ENCODE data around the gene MAP3K14.
A peak's percentile ranks its signal among the peaks of the same experiment; 100 is the strongest.

Gene MAP3K14

GRCh38 chr17:45298546-45299285 lies 18.1 kb downstream of the MAP3K14 start:
- DNase-seq = no peak

GRCh38 chr17:45296833-45297124 lies 20.0 kb downstream of the MAP3K14 start:
- no peak for DNase-seq

DNA sequence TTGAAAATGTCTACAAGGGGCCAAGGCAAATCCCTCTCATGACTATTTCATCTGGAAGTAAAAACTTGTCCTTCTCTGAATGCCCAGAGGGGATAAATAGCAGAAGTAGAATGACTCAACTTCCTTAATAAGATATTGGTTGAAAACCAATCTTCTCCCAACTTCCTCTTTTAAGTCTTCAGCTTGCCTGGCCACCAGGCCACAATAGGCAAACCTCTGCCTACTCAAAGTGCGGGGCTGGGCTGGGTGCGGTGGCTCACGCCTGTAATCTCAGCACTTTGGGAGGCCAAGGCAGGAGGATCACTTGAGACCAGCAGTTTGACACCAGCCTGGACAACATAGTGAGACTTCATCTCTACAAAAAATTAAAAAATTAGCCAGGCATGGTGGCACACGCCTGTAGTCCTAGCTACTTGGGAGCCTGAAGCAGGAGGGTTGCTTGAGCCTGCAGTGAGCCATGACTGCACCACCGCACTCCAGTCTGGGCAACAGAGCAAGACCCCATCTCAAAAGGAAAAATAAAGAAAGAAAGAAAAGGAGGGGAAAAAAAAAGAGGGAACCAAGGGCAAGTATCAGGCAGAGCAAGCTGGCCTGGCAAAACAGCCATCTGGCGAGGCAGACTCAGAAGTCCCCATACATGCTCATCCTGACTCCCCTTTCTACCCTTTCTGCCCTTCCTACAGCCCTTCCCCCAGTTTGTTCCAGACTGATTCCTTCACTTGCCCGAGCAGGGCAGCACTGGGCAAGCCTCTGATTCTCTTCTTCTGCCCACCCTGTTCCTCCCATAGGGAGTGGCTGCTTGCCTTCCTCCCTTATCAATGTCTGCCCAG lies 20.6 kb downstream of the MAP3K14 start:
- peak; percentile 50 for DNase-seq

DNA sequence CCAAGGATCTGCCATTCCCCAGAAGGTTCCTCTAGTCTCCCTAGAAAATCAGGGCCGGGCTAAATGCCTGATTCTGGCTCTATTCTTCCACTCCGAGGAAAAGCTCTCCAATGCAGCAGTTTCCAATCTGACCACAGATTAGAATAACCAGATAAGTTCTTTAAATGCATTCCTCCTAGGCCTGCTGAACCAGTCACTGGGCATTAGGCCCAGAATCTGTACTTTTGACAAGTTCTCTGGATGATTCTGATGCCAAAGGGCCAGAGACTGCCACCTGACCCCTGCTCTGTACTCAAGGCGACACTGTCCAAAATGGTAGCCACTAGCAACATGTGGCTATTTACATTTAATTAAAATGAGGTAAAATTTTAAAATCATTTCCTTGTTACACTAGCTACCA lies 22.3 kb downstream of the MAP3K14 start:
- peak; percentile 51 for DNase-seq

DNA sequence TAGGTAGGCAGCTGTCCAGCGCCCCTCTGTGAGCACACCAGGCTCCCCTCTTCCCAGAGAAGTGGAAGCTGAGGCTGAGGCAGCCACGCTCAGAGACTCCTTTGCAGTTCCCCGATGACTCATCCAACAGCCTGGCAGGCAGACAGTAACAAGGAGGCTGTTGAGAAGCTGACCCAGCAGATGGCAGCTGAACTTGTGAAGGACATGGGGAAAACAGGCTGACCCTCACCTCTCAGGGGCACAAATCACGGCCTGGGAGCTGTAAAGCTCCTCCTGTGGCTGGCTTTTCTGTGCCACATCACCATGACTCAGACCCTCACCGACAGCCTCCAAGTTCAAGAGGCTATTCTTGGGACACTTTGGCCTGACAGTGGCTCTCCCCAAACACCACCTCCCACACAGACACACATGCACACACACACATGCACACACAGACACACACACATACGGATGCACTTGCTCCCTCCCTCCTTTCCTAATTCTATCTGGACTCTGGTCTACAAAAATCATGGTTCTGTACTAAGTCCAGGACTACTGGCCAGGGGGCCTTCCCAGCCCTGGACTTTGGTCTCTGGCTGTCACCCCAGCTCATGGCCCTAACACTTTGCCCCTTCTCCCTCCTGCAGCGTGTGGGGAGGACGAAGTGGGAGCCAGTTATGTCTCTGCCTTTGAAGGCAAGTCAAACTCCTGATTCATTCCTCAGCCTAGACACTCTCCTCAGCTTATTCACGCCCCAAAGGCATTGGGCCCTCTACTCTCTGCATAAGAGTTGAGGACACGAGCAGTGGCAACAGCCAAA lies 23.2 kb downstream of the MAP3K14 start:
- DNase-seq = peak; percentile 93

DNA sequence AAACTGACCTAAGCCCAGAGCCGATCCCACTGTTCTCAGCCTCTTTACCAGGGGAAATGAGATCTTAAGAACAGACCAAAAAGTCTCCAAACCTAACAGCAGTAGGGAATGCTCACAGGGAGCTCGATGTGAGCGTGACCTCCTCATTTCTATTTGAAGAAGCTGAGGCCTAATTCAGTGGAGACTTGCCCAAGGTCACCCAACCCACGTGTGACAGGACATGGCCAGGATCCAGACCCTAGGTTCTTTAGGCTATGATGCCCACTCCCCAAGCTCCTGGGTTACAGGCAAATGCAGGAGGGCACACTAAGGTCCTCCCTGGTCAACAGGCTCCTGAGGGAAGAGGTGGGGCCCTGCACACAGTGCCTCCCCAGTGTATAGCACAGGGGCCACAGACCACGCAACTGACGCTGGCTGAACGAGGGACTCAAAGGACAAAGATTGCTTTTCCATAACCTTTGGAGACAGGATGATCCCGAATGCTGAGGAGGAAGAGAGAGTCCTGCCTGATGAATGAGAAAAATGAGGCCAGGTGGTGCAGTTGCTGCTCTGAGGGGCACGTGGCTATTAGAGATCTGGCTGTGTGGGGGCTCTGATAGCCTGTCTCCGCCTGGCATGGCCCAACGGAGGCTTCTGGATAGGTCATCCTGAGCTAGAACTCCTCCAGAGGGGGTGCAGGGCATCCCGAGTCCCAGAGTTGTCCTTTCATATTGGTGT lies 24.0 kb downstream of the MAP3K14 start:
- no peak for DNase-seq

GRCh38 chr17:45291171-45291805 lies 25.5 kb downstream of the MAP3K14 start:
- no peak for DNase-seq

GRCh38 chr17:45290269-45290765 lies 26.5 kb downstream of the MAP3K14 start:
- no peak for DNase-seq

DNA sequence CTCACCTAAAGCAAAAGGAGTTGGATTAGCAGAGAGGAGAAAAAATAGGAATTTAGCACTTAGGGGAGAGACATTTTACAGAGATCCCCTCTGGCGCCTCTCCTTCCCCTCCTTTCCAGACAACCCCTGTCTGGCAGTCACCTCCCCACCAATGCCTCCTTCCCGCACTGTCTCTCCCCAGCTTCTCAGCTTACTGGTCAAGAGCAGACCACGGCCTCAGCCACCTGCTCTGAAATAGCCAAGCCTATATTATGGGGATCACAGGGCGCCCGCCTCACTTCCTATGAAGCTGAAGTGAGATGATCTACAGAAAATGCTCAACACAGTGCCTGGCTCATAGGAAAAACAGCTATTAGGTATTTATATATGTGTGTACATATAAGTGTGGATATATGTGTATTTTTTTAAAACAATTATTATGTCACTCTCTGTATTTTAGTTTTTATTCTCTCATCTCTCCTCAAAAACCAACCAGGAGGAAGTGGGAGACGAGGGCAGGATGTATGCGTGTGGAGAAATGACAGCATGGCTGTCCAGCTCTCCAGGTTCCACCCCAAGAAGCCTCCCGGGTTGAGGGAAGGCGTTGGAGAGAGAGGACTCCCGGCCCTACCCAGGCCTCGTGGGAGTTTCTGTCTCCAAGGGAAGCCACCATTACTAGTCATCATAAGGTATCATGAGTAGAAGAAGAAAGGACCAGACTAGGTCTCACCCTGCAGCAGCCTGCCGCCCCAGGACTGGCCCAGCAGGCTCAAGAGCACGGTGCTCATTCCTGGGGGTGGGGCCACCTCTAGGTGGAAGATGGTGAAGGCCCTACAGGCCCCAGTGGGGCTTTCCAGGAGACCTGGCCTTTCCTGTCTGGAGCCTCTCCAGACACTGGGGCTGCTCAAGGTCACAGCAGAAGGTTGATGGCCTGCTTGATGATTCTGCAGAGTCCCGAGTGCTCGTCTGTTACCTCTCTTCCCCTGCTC lies 27.2 kb downstream of the MAP3K14 start:
- no peak for DNase-seq

- no peak for DNase-seq
Measured at GRCh38 chr17:45288825-45289224, 28.0 kb downstream of the MAP3K14 start.

DNA sequence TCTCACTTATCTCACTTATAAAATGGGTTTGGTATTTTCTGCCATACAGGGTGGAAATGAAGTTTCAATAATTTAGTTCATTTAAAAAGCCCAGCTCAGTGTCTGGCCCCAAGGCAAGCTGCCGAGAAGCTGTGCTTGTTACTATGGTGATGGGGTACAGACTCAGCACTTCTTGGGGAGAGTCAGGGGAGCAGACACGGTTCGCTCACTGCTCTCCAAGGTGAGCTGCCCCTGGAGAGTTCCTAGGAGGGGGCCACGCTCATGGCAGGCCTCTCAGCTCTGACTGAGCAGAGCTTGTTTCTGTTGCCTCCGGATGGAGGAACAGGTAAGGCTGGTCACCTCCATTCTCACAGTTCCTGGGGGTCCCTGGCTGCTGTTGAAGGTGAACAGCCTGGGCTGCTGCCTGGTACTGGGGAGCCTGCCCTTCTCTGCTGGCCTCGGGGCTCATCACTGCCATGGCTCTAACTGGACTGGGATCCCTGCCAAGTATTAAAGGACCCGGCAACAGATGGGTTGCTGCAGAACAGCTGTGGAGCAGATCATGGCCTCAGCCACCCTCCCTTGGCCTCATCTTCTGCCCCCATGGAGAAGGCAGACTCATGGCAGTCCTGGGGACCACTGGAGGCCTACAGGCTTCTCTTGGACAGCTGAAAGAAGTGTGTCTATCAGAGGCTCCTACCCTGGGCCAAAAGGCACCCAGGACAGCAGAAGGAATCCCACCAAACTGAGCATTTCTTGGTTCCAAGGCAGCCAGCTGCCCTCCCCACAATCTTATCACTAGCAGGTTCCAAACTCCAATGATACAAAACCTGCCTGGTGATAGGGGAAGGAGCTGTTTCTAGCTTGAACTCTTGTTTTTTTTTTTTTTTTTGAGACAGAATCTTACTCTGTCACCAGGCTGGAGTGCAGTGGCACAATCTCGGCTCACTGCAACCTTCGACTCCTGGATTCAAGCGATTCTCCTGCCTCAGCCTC lies 29.0 kb downstream of the MAP3K14 start:
- DNase-seq = no peak

GRCh38 chr17:45286286-45286685 lies 30.5 kb downstream of the MAP3K14 start:
- no peak for DNase-seq

GRCh38 chr17:45284176-45285140 lies 32.4 kb downstream of the MAP3K14 start:
- DNase-seq = no peak

DNA sequence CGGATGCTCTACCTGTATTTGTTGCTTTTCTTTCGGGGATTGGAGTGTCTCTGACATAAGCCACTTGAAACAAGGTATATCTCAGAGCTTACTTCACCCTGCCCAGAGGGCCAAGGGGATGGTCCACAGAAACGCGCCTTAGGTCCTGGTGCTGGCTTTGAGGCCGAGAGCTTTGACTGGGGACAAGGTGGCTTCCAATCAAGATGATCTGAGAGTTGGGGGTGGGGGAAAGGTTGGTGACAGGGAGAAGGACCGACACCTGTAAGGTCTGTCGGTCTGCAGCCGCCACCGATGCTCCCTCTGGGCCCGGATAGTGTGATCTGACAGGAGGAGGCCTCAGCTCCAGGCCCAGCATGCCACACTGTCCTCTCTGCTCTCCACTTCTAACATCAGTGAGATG lies 33.1 kb downstream of the MAP3K14 start:
- no peak for DNase-seq

DNA sequence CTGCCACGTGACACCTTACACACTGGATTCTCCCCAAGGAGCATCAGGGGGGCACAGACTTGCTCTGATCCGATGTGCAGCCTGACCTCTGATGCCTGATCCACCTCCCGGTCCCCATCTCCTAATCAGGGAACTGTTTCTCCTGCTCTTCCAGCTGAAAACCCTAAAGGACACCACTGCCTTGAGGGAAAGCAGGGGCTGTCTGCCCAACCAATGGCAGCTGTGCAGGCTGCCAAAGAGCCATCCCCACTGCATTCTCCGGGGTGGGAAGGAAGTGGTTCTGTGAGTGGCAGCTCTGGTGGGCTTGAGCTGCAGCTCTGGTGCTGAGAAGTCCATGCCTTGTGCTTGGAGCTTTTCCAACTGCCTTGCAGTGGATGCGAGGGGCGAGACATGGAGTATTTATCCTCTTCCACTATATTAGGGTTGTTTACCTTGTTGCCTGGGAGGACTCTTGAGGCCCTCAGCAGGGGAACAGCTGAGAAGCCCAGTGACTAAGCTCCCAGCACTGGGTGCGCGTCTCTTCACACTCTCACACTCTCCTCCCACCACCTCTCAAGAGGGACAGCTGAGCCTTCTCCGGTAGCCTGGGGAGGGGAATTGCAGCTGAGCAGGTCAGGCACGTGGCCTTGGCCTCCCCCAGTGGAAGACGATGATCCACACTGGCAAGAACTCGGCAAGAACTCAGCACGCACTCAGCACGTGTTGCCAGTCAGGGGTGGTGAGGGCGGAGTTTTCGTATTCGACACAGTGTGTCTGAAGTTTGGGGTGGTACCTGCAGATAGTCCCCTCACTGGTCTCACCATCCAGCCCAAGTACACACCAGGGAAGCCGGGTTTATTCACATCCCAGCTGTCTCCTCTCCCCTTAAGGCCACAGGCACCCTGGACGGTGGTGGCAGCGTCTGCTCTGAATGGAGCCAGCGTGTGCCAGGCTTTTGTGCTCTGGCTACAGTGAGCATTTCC lies 33.9 kb downstream of the MAP3K14 start:
- peak; percentile 24 for DNase-seq

GRCh38 chr17:45279898-45280297 lies 36.9 kb downstream of the MAP3K14 start:
- DNase-seq = no peak

- no peak for DNase-seq
Measured at GRCh38 chr17:45277992-45278391, 38.8 kb downstream of the MAP3K14 start.
